Activated CD4-positive, alpha-beta T cell treated with anti-CD3 and anti-CD28 coated beads, Interleukin-2, amount 10 ng/mL, durations not matched to agents 7 days and 5 days (primary cell): ENCODE data around the gene TFEB. TPM values are rescaled to one million over a fixed set of nuclear protein-coding genes. Genes with fewer than 3 reads are reported as not detected.

Source experiments
- CTCF ChIA-PET: fragments of 350-600 bp; sonication (Branson Sonifier 250); formaldehyde crosslinking; loops from one replicate; lab custom pipeline; 2021; ENCODE audit warnings: antibody characterized with exemption; lab: Charles Lee
- POLR2A ChIA-PET: fragments of 350-600 bp; sonication (Branson Sonifier 250); formaldehyde crosslinking; loops from one replicate; lab custom pipeline; 2021; ENCODE audit warnings: antibody characterized with exemption; lab: Charles Lee
- DNase-seq: peaks from one replicate; pipeline ENCODE4 v3.0.0-alpha.2; 2020
- H3K27ac Mint-ChIP-seq: one replicate; pipeline ENCODE4 v1.8.0; 2021; ENCODE audit warnings: mild to moderate bottlenecking, moderate library complexity, mixed read lengths
- H3K27me3 Mint-ChIP-seq: one replicate; pipeline ENCODE4 v1.8.0; 2021; ENCODE audit warnings: mixed read lengths
- H3K36me3 Mint-ChIP-seq: one replicate; pipeline ENCODE4 v1.8.0; 2021; ENCODE audit warnings: low read depth, mixed read lengths
- H3K4me1 Mint-ChIP-seq: one replicate; pipeline ENCODE4 v1.8.0; 2021; ENCODE audit warnings: mixed read lengths
- H3K4me3 Mint-ChIP-seq: one replicate; pipeline ENCODE4 v1.8.0; 2021; ENCODE audit warnings: mild to moderate bottlenecking, moderate library complexity, mixed read lengths
- H3K9me3 Mint-ChIP-seq: one replicate; pipeline ENCODE4 v1.8.0; 2021; ENCODE audit warnings: mixed read lengths
- total RNA-seq, 2 experiments: library from RNA; stranded (reverse); gene quantifications; one replicate each; pipeline ENCODE4 v1.2.3, GENCODE V29; 2021

The TFEB gene
- total RNA-seq, 2 experiments from 2014 or later, result 9.7 to 12.5 TPM

DNA sequence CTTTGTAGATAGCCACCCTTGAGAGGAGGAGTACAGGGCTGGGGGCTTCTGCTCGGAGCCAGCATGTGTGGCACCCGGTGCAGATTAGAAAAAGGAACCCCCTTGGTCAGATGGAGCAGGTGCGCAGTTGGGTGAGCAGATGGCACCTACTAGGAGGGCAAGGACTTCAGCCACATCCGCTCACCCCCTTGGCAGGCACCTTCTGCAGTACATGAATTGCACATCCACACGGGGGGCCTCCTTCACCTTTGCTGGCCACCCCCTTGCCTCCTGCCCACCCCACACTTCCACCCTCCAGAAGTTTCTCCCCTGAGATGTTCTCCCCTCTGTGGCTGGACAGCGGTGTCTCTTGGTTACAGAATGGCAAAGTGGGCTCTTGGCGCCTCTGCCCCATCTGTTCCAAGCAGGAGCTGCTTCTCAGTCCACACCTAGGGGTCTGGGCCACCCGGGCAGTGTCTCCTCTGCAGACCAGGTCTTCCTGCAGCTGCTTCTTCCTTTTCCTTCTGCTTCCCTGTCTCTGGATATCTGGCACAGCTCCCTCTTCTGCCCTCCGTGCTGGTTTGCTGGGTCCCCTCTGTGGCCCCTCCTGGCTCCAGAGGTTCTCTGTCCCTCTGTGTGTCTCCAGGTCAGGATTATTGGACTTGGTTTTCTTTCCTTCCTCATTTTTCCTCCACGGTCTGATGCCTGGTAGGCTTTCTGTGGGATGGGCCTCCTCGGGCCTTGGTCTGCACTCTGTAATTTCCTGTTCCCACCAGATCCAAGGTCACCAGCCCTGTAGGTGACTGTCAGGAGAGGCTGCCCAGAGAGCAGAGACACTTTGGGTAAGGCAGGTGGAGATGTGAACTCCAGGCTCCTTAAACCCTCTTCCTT is 93.1 kb downstream of the TFEB start:
- Mint-ChIP-seq H3K27ac (no peak overlapping the region), H3K27me3 (peaks cover 46% of the 10 kb centered on the region), H3K9me3 (no peaks in the 10 kb centered on the region), H3K36me3 (no peaks in the 10 kb centered on the region), H3K4me1 (peaks cover 6% of the 10 kb centered on the region), H3K4me3 (no peak overlapping the region)
- no peak for DNase-seq
- ChIA-PET CTCF (interaction anchor here (1.4 kb wide), 1 partner anchor 41 kb away, joined by 4 read pairs; no protein-coding TSS in a partner anchor), POLR2A (no interaction called here)

DNA sequence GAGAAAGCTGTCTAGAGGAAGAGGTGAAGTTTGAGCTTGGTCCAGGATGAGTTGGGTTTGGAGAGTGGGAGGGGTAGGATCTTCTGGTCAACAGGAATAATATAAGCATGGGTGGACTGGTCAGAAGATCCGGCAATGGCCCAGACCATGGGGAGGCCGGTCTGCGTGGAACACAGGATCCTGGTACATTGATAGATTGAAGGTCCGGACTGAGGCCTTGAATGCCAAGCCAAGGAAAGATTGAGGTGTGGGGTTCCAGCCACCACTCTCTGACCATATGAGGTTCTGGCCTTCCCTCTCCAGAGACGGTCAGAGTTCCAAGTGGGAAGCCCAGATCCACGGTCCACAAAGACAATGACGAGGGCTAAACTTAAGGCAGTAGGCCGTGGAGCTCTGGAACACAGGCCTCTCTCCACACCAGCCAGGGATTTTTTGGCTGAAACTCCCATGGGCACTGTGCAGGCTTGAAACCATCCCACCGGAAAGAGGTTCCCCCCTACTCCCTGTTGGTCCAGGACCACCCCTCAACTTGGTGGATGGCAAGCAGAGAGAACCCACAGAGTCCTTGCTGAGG is 94.0 kb downstream of the TFEB start:
- DNase-seq, result no peak
- ChIA-PET POLR2A (no interaction called here), CTCF (interaction anchor here (1.4 kb wide), 1 partner anchor 42 kb away, joined by 4 read pairs; no protein-coding TSS in a partner anchor)
- Mint-ChIP-seq H3K27me3 (peaks cover 49% of the 10 kb centered on the region), H3K9me3 (no peaks in the 10 kb centered on the region), H3K4me3 (no peak overlapping the region), H3K4me1 (peaks cover 6% of the 10 kb centered on the region), H3K27ac (no peak overlapping the region), H3K36me3 (no peaks in the 10 kb centered on the region)

DNA sequence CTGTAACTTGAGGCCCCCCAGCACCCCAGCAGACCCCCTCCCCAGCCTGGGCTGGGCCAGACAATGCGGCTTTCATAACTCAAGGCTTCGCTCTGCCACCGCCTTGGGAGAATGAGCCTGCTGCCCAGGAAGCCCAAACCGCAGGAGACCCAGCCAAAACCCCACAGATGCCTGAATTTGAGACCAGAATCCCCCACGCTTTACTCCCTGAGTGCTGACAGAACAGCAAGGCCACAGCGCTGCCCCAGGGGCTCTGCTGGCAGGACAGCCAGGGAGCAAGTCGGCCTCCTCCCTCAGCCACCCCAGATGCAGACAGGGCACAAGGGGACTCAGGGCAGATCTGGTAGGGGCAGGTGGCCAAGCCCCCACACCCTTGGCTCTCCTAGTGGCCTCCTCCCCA is 95.0 kb downstream of the TFEB start:
- Mint-ChIP-seq H3K9me3 (no peaks in the 10 kb centered on the region), H3K27me3 (peaks cover 54% of the 10 kb centered on the region), H3K4me1 (peaks cover 6% of the 10 kb centered on the region), H3K36me3 (no peaks in the 10 kb centered on the region), H3K27ac (no peak overlapping the region), H3K4me3 (no peak overlapping the region)
- ChIA-PET POLR2A (no interaction called here), CTCF (no interaction called here)
- no peak for DNase-seq

DNA sequence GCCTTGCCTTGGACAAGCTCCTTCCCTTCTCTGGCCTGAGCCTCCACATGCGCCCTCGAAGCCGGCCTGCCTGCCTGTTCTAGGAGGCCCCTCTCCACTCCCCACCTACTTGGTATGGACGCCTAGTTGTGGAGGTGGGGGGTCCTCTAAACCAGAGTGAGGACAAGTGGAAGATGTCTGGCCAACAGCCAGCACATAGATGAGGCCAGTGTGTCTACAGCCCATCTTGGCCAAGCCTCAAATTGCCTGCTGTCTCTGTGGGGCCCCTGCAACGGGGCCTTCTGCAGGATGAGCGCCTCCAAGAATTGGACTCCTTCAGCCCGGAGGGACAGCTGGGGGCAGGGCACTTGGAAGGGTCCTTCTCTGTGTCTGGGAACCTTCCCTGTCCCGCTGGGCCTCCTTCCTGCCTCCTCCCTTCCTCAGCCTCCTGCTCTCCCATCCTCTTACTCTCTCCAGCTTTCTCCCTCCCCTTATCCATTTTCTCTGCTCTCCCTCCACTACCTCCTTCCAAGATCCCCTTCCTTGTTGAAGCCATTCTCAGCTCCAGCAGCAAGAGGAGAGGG is 95.5 kb downstream of the TFEB start:
- ChIA-PET POLR2A (no interaction called here), CTCF (no interaction called here)
- Mint-ChIP-seq H3K9me3 (no peaks in the 10 kb centered on the region), H3K4me1 (peaks cover 6% of the 10 kb centered on the region), H3K4me3 (no peak overlapping the region), H3K36me3 (no peaks in the 10 kb centered on the region), H3K27ac (no peak overlapping the region), H3K27me3 (peaks cover 58% of the 10 kb centered on the region)
- no peak for DNase-seq

DNA sequence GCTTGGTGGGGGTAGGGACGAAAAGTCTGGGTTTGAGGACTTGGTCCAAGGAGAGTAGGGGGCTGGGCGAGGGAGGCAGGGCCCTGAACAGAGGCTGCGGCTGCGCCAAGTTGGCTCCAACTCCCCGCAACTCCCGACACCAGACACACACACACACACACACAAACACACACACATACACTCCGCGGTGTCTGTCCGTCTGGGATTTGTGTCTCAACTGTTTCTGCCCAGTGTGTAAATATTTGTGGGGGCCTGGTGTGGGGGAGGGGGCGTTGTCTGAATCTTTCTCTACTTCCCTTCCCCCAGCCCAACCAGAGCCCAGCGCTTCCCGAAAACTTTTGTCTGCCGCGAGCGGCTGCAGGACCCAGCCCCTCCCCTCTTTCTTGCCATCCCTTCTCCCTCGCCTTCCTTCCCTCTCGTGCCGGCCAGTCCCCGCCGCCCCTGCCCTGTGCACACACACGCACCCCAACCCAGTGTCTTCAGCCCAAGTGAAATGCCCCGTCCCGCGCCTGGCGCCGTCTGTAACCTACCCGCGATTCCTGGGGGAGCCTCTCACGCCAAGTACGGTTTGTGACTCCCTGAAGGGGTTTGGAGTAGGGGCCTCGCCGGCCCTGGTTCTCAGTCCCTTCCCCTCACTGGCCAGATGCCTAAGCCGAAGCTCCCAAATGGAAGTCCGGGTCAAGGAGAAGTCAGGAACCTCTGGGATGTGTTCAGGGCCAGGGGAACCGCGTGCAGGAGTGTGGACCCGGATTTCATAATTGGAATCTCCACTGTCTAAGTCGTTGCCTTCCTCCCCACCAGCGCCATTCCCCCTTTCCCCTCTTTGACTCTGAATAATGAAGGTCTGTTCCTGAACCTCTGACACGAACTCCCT is 96.2 kb downstream of the TFEB start:
- Mint-ChIP-seq H3K9me3 (no peaks in the 10 kb centered on the region), H3K4me1 (peaks cover 6% of the 10 kb centered on the region), H3K27me3 (peaks cover 60% of the 10 kb centered on the region), H3K36me3 (no peaks in the 10 kb centered on the region), H3K27ac (no peak overlapping the region), H3K4me3 (no peak overlapping the region)
- POLR2A ChIA-PET, result no interaction called here
- CTCF ChIA-PET, result no interaction called here
- no peak for DNase-seq

DNA sequence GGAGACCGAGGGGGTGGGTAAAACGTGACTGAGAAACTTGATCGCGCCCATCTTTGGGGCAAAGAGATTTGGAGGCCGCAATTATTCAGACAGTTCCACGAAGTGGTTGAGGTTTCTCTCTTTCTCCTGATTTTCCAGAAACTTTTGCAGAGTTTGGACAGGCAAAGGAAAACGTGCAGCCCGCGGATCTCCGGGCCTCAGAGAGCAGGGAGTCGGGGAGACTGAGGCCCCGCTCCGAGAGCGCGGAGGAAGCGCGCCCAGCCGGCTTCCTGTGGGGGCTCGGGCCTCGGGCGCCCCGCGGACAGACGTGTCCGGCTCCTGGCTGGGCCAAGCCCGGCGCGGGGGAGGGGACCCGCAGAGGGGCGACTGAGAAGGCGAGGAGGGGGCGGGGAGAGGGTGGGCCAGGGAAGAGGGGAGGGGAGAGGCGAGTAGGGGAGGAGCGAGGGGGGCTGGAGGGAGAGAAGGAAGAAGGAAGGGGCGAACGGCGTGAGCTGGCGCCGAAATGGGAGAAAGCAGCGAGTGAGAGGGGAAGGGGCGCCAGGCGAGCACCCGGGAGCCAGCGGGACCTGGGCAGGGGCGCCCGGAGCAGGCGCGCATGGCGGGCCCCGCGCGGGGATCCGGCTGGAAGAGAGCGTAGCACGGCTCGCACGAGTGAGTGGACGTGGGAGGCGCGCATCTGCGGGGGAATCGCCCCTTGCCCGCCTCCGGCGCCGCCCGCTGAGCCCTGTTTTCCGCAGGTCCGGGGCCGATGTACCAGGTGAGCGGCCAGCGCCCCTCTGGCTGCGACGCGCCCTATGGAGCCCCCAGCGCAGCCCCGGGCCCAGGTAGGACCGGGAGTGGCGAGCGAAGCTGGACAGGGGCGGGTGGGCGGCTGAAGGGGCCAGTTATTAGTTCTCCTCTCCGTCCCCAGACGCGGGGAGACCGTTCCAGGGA is 97.1 kb downstream of the TFEB start, which contains the start of gene MDFI:
MDFI (plus strand) TSS at position 467 of the 933 bp plus-strand sequence; CDS start at position 749, 282 bp downstream.
- Mint-ChIP-seq H3K27me3 (peaks cover 61% of the 10 kb centered on the region), H3K36me3 (no peaks in the 10 kb centered on the region), H3K4me3 (no peak within 1 kb of the TSS), H3K9me3 (no peaks in the 10 kb centered on the region), H3K4me1 (peaks cover 6% of the 10 kb centered on the region), H3K27ac (no peak within 1 kb of the TSS)
- no peak for DNase-seq
- ChIA-PET POLR2A (no interaction called here), CTCF (no interaction called here)

DNA sequence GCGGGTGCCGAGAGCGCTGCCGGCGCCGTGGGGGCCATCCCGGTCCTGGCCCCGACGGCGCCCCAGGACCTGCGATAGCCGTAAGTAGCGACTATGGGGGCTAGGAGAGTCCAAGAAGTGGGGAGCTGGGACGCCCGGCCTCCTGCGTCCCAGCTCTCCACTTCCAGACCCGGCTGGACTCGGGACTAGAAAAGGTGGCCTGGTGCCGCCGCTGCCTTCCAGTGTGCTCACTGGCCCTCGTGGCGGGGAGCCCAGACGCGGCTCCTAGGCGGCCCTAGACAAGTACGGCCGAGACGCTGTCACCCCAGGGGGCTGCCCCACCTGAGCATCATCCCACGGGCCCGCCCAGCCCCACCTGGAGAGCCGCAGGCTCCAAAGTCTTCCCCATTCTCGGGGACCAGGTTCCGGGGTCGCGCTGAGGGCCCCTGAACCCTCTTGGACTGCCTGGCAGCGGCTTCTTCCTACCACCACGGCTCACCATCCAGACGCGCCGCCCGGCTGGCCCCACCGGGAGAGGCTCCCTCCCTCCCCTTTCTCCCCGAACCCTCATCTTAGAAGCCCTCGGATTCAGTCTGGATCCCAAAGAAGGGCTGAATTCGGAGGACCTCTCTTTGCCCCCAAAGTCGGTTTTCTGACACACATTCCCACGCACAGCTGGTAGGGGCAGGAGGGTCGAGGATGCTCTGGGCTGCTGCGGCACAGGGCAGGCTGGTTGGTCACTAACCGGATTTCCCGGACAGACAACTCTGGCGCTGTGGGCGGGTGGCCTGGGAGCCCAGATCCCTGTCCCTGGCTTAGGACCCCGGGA is 98.0 kb downstream of the TFEB start:
- CTCF ChIA-PET, result no interaction called here
- no peaks in the 10 kb centered on the region for H3K9me3 Mint-ChIP-seq
- H3K36me3 Mint-ChIP-seq, result no peaks in the 10 kb centered on the region
- no peak for DNase-seq
- H3K4me1 Mint-ChIP-seq, result peaks cover 6% of the 10 kb centered on the region
- POLR2A ChIA-PET, result no interaction called here
- H3K27me3 Mint-ChIP-seq, result peaks cover 67% of the 10 kb centered on the region
- H3K27ac Mint-ChIP-seq, result no peak overlapping the region
- H3K4me3 Mint-ChIP-seq, result no peak overlapping the region

DNA sequence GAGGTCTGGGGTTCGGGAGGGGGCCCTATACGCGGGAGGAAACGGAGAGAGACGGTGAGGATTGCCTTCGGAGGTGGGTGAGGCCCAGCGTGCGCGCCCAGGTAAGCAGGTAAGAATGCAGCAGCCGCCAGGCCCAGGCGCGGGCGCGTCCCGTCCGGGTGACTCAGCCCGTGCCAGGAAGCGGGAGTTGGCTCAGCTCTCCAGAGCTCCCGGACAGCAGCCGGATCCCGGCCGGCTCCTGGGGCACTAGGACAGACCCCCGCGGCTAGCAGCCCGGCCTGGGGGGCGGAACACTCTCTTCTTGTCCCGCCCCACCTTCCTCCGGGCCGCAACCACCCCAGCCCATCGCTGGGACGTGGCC is 98.6 kb downstream of the TFEB start:
- Mint-ChIP-seq H3K4me3 (no peak overlapping the region), H3K4me1 (peaks cover 6% of the 10 kb centered on the region), H3K27me3 (peaks cover 67% of the 10 kb centered on the region), H3K27ac (no peak overlapping the region), H3K36me3 (no peaks in the 10 kb centered on the region), H3K9me3 (no peaks in the 10 kb centered on the region)
- no peak for DNase-seq
- CTCF ChIA-PET, result interaction anchor here (1.0 kb wide), 1 partner anchor 43 kb away, joined by 3 read pairs; no protein-coding TSS in a partner anchor
- POLR2A ChIA-PET, result no interaction called here

DNA sequence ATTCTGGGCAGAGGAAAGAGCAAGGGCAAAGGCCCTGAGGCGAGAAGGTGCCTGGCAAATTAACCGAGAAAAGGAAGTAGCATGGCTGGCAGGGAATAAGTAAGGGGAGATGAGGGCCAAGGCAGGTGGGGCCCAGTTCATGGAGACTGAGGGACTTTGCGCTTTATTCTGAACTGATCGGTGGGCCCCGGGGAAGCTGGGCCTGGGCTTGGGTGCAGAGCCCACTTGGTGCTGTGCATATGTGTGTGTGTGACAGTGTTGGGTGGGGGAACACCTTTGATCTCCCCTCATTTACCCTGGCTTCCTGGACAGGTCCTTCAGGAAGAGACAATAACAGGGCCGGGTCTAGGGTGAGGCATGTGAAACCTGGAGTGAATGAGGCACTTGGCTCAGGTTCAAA is 100.0 kb downstream of the TFEB start:
- H3K27ac Mint-ChIP-seq, result no peak overlapping the region
- H3K27me3 Mint-ChIP-seq, result peaks cover 66% of the 10 kb centered on the region
- H3K4me3 Mint-ChIP-seq, result no peak overlapping the region
- ChIA-PET CTCF (no interaction called here), POLR2A (no interaction called here)
- no peaks in the 10 kb centered on the region for H3K9me3 Mint-ChIP-seq
- no peak for DNase-seq
- H3K36me3 Mint-ChIP-seq, result no peaks in the 10 kb centered on the region
- peaks cover 6% of the 10 kb centered on the region for H3K4me1 Mint-ChIP-seq

DNA sequence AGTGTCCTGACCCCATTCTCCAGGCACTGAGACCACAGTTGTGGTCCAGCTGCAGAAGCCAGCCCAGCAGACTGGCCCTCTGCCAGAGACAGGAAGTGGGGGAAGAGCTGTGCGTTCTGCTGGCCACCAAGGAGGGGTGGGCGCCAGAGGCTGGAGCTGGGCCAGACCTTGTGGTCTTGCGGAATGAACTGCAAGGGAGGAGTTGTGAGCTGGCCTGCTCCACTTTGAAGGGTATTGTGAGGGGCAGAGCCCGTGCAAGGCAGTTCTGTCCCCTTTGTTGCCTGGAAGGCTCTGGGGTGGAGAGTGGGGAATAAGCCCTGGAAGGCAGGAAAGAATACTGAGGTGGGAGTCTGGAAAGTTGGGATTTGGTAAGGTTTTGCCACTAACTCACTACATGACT is 100.8 kb downstream of the TFEB start:
- H3K27me3 Mint-ChIP-seq, result peaks cover 59% of the 10 kb centered on the region
- H3K36me3 Mint-ChIP-seq, result no peaks in the 10 kb centered on the region
- no peak overlapping the region for H3K4me3 Mint-ChIP-seq
- H3K4me1 Mint-ChIP-seq, result peaks cover 4% of the 10 kb centered on the region
- DNase-seq, result no peak
- CTCF ChIA-PET, result interaction anchor here (1.4 kb wide), 1 partner anchor 152 kb away, joined by 4 read pairs; no protein-coding TSS in a partner anchor
- H3K27ac Mint-ChIP-seq, result no peak overlapping the region
- no peaks in the 10 kb centered on the region for H3K9me3 Mint-ChIP-seq
- POLR2A ChIA-PET, result no interaction called here
